HCT116 (cell line): ENCODE measurements around the gene NHLRC3. TPM values are rescaled to one million over a fixed set of nuclear protein-coding genes. Genes with fewer than 3 reads are reported as not detected.

Source experiments
- ATAC-seq: fragments of 200-7000 bp; cut with Tn5 transposase; 2 replicates; pipeline ENCODE4 v1.9.1; 2020; ENCODE audit warnings: mild to moderate bottlenecking, moderate library complexity
- BruUV-seq: library from RNA; stranded (reverse); fragments of 400-500 nt; replicated peaks from 2 replicates; lab custom pipeline; 2021; lab: Mats Ljungman, UMichigan
- CTCF ChIA-PET: fragments of 300-600 bp; sonication (Branson Sonifier 250); formaldehyde crosslinking; loops from one replicate; lab custom pipeline; 2021; ENCODE audit warnings: antibody characterized with exemption; lab: Charles Lee
- POLR2A ChIA-PET: fragments of 300-600, 350-600 bp; sonication (Branson Sonifier 250); formaldehyde crosslinking; loops from one replicate; lab custom pipeline; 2021; ENCODE audit warnings: antibody characterized with exemption; lab: Charles Lee
- RAD21 ChIA-PET, 2 experiments: fragments of 300-600 bp; sonication (Branson Sonifier 250); formaldehyde crosslinking; loops; one replicate each; lab custom pipeline; 2023; ENCODE audit warnings: low total read pairs in 2 of 2; ENCODE audit not compliant: uncharacterized antibody in 2 of 2, unreplicated experiment in 2 of 2, low non-redundant PET in 1 of 2; lab: Charles Lee
- DNase-seq: peaks from one replicate; pipeline ENCODE4 v3.0.0-alpha.2; 2010; ENCODE audit warnings: low read depth, low spot score
- H2AFZ ChIP-seq: fragments of 200-600 bp; shearing (Covaris generic), sonication (generic); 2 replicates; pipeline ENCODE4 v1.6.1; 2017; ENCODE audit warnings: low read depth, mixed run types, mixed read lengths, antibody characterized with exemption, low read length; ENCODE audit not compliant: poor library complexity, severe bottlenecking
- H3K27ac ChIP-seq: 2 replicates; pipeline ENCODE4 v1.5.1; 2012; ENCODE audit warnings: low read depth, low read length
- H3K27me3 ChIP-seq: fragments of 200-600 bp; sonication (generic); 2 replicates; pipeline ENCODE4 v1.6.1; 2016; ENCODE audit warnings: mixed run types, low read length, mixed read lengths; ENCODE audit not compliant: insufficient read depth
- H3K36me3 ChIP-seq, 2 experiments: fragments of 200-500 bp in 1 of 2; fragments of 200-600 bp in 1 of 2; sonication (Bioruptor generic) in 1 of 2; sonication (generic) in 1 of 2; 2 replicates each; pipeline versions ENCODE4 v1.5.1 to v1.6.1; 2014 to 2016; ENCODE audit warnings: low read length in 2 of 2, inconsistent platforms in 1 of 2, mixed read lengths in 1 of 2, mixed run types in 1 of 2; ENCODE audit not compliant: insufficient read depth in 2 of 2, control insufficient read depth in 1 of 2
- H3K4me1 ChIP-seq, 2 experiments: fragments of 200-600 bp in 1 of 2; sonication (generic) in 1 of 2; 2 replicates each; pipeline versions ENCODE4 v1.5.1 to v1.6.1; 2012 to 2017; ENCODE audit warnings: low read length in 2 of 2, inconsistent platforms in 1 of 2, mild to moderate bottlenecking in 1 of 2, mixed read lengths in 1 of 2, mixed run types in 1 of 2, moderate library complexity in 1 of 2; ENCODE audit not compliant: insufficient read depth in 2 of 2, control insufficient read depth in 1 of 2
- H3K4me2 ChIP-seq: fragments of 200-600 bp; sonication (generic); 2 replicates; pipeline ENCODE4 v1.6.1; 2017; ENCODE audit warnings: mixed run types, low read length, mixed read lengths
- H3K4me3 ChIP-seq, 2 experiments: fragments of 200-600 bp in 1 of 2; sonication (generic) in 1 of 2; replicated peaks in 1 of 2; 2 replicates each; pipeline ENCODE4 v1.5.1; 2011 to 2016; ENCODE audit warnings: low read length in 2 of 2, control low read depth in 1 of 2, low read depth in 1 of 2, mild to moderate bottlenecking in 1 of 2, mixed read lengths in 1 of 2, mixed run types in 1 of 2
- H3K79me2 ChIP-seq: fragments of 200-600 bp; sonication (generic); 2 replicates; pipeline ENCODE4 v1.6.1; 2017; ENCODE audit warnings: mild to moderate bottlenecking, mixed run types, low read length, moderate library complexity, mixed read lengths; ENCODE audit not compliant: insufficient read depth
- H3K9ac ChIP-seq: fragments of 200-600 bp; sonication (generic); 2 replicates; pipeline ENCODE4 v1.6.1; 2016; ENCODE audit warnings: low read length, mixed read lengths
- H3K9me2 ChIP-seq: fragments of 200-600 bp; sonication (generic), shearing (Covaris generic); 2 replicates; pipeline ENCODE4 v1.6.1; 2017; ENCODE audit warnings: mixed run types, mild to moderate bottlenecking, moderate library complexity; ENCODE audit not compliant: insufficient read depth
- H3K9me3 ChIP-seq, 2 experiments: fragments of 200-500 bp in 1 of 2; fragments of 200-600 bp in 1 of 2; sonication (Bioruptor generic) in 1 of 2; sonication (generic) in 1 of 2; 2 replicates each; pipeline ENCODE4 v1.6.1; 2014 to 2017; ENCODE audit warnings: low read length in 2 of 2, mixed read lengths in 2 of 2, inconsistent platforms in 1 of 2, low read depth in 1 of 2, mild to moderate bottlenecking in 1 of 2, mixed run types in 1 of 2, moderate library complexity in 1 of 2; ENCODE audit not compliant: control insufficient read depth in 1 of 2, insufficient read depth in 1 of 2
- H4K20me1 ChIP-seq: fragments of 200-600 bp; sonication (generic), shearing (Covaris generic); 2 replicates; pipeline ENCODE4 v1.6.1; 2017; ENCODE audit warnings: mixed run types, mild to moderate bottlenecking, moderate library complexity; ENCODE audit not compliant: insufficient read depth
- EZH2phosphoT487 ChIP-seq: fragments of 200-600 bp; IDR thresholded peaks from 2 replicates; pipeline ENCODE4 v1.6.1; 2018; ENCODE audit warnings: antibody characterized with exemption, borderline replicate concordance
- POLR2A ChIP-seq: IDR thresholded peaks from 2 replicates; pipeline ENCODE4 v1.7.0; 2011; ENCODE audit warnings: borderline replicate concordance; ENCODE audit not compliant: insufficient read depth, insufficient read length; ENCODE audit errors: extremely low read depth
- SIN3A ChIP-seq: IDR thresholded peaks from 2 replicates; pipeline ENCODE4 v1.6.1; 2012; ENCODE audit warnings: low read depth
- SP1 ChIP-seq: IDR thresholded peaks from 2 replicates; pipeline ENCODE4 v1.6.1; 2012; ENCODE audit warnings: low read depth
- TCF7L2 ChIP-seq: IDR thresholded peaks from 2 replicates; pipeline ENCODE4 v1.7.0; 2011; ENCODE audit warnings: borderline replicate concordance, inconsistent platforms; ENCODE audit not compliant: insufficient read depth, insufficient read length; ENCODE audit errors: extremely low read depth
- ZFX ChIP-seq: fragments of 450-650 bp; IDR thresholded peaks from 2 replicates; pipeline ENCODE4 v1.6.1; 2017
- intact Hi-C: fragments of 100-400 bp; cut with micrococcal nuclease; formaldehyde crosslinking; loops from 2 replicates; pipeline ENCODE4 v1.10.0; 2022
- total RNA-seq: library from RNA; stranded (reverse); gene quantifications from one replicate; pipeline ENCODE4 v1.2.1, GENCODE V29; 2021; ENCODE audit not compliant: unreplicated experiment
- TF ChIP-seq, protein P1 (sequence below): IDR thresholded peaks from 2 replicates; pipeline ENCODE4 v1.6.1; 2012; ENCODE audit warnings: low read depth
- TF ChIP-seq, protein P2 (sequence below): IDR thresholded peaks from 2 replicates; pipeline ENCODE4 v1.6.1; 2011; ENCODE audit warnings: mild to moderate bottlenecking, low read length, moderate library complexity; ENCODE audit not compliant: insufficient replicate concordance; ENCODE audit errors: extremely low read depth

NHLRC3 gene
- total RNA-seq, 1 experiment from 2014 or later, result 7.2 TPM

DNA sequence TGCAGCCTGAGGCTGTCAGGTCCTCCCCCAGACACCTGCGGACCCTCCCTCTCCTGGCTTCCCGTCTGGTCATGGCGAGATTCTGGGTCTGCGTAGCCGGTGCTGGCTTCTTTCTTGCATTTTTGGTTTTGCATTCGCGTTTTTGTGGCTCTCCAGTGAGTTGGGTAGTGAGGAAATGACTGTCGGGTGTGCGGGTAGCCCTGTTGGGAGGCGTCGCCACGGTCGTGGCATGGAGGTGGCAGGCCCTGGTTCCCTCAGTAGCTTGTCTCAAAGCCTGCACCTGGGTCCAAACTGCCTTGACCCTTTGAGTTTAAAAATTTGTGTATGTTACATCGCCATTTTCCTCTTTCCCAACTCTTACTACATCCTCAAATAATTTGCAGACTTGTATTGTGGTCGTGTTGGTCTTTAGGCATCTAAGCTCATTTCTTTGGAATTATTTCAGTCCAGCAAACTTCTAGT is 344 bp downstream of the NHLRC3 start:
- H3K4me3 ChIP-seq, result peak overlapping the region; percentile 89 to 90
- H3K4me1 ChIP-seq, result peaks cover 0 to 26% of the 10 kb centered on the region in 2 experiments; a peak in 3 of 4 replicates
- H3K36me3 ChIP-seq, result no peaks in the 10 kb centered on the region
- H3K79me2 ChIP-seq, result peaks cover 44% of the 10 kb centered on the region
- ChIA-PET POLR2A (no interaction called here), CTCF (interaction anchor here (1.8 kb wide), 1 partner anchor 13 kb away, joined by 4 read pairs; no protein-coding TSS in a partner anchor), RAD21 (no interaction called here)
- no peaks in the 10 kb centered on the region for H3K9me2 ChIP-seq
- peak overlapping the region; percentile 91 for H2AFZ ChIP-seq
- peak overlapping the region; percentile 71 for H3K27ac ChIP-seq
- no peak for DNase-seq
- H4K20me1 ChIP-seq, result no peaks in the 10 kb centered on the region
- BruUV-seq, result TSS peak; percentile 45
- TF ChIP-seq POLR2A (no peak), EZH2phosphoT487 (no peak), TCF7L2 (no peak), SP1 (no peak), ZFX (no peak), SIN3A (0 out of 2 replicates have a peak, but pooled peaks have one; percentile 14)
- TF ChIP-seq, protein P1, sequence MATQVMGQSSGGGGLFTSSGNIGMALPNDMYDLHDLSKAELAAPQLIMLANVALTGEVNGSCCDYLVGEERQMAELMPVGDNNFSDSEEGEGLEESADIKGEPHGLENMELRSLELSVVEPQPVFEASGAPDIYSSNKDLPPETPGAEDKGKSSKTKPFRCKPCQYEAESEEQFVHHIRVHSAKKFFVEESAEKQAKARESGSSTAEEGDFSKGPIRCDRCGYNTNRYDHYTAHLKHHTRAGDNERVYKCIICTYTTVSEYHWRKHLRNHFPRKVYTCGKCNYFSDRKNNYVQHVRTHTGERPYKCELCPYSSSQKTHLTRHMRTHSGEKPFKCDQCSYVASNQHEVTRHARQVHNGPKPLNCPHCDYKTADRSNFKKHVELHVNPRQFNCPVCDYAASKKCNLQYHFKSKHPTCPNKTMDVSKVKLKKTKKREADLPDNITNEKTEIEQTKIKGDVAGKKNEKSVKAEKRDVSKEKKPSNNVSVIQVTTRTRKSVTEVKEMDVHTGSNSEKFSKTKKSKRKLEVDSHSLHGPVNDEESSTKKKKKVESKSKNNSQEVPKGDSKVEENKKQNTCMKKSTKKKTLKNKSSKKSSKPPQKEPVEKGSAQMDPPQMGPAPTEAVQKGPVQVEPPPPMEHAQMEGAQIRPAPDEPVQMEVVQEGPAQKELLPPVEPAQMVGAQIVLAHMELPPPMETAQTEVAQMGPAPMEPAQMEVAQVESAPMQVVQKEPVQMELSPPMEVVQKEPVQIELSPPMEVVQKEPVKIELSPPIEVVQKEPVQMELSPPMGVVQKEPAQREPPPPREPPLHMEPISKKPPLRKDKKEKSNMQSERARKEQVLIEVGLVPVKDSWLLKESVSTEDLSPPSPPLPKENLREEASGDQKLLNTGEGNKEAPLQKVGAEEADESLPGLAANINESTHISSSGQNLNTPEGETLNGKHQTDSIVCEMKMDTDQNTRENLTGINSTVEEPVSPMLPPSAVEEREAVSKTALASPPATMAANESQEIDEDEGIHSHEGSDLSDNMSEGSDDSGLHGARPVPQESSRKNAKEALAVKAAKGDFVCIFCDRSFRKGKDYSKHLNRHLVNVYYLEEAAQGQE, result no peak
- TF ChIP-seq, protein P2, sequence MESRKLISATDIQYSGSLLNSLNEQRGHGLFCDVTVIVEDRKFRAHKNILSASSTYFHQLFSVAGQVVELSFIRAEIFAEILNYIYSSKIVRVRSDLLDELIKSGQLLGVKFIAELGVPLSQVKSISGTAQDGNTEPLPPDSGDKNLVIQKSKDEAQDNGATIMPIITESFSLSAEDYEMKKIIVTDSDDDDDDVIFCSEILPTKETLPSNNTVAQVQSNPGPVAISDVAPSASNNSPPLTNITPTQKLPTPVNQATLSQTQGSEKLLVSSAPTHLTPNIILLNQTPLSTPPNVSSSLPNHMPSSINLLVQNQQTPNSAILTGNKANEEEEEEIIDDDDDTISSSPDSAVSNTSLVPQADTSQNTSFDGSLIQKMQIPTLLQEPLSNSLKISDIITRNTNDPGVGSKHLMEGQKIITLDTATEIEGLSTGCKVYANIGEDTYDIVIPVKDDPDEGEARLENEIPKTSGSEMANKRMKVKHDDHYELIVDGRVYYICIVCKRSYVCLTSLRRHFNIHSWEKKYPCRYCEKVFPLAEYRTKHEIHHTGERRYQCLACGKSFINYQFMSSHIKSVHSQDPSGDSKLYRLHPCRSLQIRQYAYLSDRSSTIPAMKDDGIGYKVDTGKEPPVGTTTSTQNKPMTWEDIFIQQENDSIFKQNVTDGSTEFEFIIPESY, result no peak
- intact Hi-C loops, result no loop called here
- H3K9me3 ChIP-seq, result no peaks in the 10 kb centered on the region
- H3K9ac ChIP-seq, result peak overlapping the region; percentile 73
- ATAC-seq, result peak; percentile 39
- H3K4me2 ChIP-seq, result peak overlapping the region; percentile 99
- H3K27me3 ChIP-seq, result no peaks in the 10 kb centered on the region
